GM18861 (cell line): ENCODE measurements around the gene ATAD3B.
"Not testable (repeated sequence)": the region's sequence is repeated elsewhere in the genome, so short reads cannot be mapped to it uniquely, and the experiment has no call there.

Source experiments
- ATAC-seq: cut with Tn5 transposase; IDR thresholded peaks from one replicate; pipeline ENCODE4 v1.9.1; 2021; ENCODE audit not compliant: unreplicated experiment

Gene ATAD3B

GRCh38 chr1:1477206-1477605, 5.6 kb downstream of the ATAD3B start:
- ATAC-seq: no peak

DNA sequence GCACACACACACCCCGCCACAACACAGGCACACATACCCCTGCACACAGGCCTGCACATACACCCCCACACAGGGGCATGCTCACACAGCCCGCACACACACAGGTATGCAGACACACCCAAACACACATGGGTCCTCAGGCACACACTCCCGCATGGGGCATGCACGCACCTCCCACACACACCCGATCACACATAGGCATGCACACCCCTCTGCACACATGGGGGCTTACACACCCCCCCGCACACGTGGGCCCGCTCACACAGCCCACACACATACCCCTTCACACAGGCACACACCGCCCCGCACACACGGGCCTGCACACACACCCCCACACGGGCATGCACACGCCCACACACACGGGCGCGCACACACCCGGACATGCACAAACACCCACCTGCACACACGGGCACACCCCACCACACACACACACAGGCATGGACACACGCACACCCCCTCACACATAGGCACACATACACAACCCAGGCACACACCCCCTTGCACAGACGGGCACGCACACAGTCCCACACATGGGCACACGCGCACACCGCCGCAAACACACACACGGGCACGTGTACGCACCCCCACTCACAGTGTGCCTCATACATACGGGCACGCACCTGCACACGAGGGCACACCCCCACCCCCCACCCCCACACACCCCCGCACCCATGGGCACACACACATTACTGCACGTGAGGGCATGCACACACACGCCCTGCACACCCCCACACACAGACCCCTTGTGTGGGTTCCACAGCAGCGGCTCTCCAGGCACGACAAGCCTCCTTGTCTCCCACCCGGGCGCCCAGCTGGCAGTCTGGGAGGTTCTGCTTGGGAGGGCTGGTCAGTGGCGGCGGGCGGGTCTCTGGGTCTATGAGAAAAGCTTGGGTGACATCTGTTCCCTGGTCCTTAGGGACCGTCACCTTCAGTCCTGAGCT, 8.3 kb downstream of the ATAD3B start:
- no peak for ATAC-seq

DNA sequence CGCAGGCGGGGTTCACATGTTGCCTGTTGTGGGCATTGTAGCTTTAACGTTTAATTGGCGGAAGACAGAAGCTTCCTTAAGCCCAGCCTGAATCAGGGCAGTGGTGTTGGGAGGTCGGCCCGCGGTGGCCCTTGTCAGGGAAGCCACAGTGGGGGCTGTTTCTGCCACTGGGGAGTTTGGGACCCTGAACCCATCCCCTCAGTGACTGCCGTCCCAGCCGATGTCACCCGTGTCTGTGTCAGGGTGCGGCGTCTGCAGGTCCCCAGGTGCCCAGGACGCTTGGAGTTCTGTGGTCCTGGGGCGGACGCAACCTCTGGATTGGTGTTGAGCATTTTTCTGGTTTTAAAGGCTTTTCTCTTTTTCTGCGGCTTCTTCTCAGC, 8.9 kb downstream of the ATAD3B start:
- ATAC-seq: not testable (repeated sequence)

DNA sequence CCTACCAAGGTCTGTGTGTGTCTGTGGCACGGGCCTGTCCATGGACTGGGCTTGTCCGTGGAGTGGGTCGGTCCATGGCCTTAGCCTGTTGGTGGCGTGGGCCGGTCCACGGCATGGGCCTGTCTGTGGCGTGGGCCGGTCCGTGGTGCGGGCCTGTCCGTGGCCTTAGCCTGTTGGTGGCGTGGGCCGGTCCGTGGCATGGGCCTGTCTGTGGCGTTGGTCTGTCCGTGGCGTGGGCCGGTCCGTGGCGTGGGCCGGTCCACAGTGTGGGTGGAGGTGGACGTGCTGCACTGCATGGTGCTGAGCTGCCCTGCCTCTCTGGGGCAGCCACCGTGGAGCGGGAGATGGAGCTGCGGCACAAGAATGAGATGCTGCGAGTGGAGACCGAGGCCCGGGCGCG, 10.2 kb downstream of the ATAD3B start:
- not testable (repeated sequence) for ATAC-seq

DNA sequence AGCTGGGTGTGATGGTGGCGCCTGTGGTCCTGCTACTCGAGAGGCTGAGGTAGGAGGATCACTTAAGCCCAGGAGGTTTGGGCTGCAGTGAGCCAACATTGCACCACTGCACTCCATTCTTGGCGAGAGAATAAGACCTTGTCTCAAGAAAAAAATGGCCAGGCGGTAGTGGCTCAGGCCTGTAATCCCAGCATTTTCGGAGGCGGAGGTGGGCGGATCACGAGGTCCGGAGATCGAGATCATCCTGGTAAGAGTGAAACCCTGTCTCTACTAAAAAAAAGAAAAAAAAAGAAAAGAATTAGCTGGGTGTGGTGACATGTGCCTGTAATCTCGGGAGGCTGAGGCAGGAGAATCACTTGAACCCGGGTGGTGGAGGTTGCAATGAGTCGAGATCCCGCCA, 11.3 kb downstream of the ATAD3B start:
- no peak for ATAC-seq

DNA sequence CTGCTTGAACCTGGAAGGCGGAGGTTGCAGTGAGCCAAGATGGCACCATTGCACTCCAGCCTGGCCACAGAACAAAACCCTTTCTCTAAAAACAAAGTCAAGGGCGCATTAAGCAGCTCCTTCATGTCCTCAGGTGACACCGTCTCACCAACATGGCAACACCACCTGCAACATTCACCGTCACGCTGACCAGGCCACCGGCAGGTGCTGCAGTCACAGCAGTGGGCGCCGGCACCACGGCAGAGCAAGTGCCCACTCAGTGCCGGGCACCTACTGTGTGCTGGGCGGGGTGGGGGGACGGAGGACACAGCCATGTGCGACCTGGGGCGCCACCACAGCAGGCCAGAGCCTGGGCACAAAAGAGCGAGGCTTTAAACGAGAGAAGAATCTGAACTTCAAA, 12.1 kb downstream of the ATAD3B start:
- ATAC-seq: no peak

DNA sequence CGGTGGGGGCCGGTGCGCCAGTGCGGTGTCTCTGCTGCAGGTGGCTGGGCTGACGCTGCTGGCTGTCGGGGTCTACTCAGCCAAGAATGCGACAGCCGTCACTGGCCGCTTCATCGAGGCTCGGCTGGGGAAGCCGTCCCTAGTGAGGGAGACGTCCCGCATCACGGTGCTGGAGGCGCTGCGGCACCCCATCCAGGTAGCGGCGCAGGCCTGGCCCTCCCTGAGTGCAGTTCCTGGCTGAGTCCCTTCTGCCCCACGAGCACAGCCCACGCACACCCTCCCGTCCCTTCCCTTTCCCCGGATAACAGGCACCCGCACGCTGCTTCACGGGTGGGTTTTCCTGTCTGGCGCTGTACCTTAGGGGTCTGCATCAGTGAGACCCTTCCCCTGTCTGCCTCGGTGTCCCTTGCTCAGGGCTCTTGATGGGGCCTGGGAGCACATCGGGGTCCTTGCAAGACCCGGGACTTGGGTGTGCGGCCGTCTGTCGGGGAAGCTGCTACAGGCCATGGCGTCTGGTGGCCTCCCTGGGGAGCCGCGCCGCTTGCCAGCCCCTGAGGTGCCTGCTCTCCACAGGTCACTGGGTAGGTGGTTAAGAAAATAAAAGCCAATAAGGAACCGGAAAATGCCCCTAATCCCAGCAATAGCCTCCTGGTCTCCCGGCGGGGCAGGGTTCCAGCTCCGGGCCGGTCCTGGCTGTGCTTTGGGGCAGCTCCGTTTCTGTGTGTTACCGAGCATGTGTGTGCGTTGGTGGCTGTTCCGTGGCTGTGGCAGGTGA, 13.6 kb downstream of the ATAD3B start:
- ATAC-seq: not testable (repeated sequence)

- ATAC-seq: not testable (repeated sequence)
These were observed 14.3 kb downstream of the ATAD3B start for GRCh38 chr1:1485755-1486317.

DNA sequence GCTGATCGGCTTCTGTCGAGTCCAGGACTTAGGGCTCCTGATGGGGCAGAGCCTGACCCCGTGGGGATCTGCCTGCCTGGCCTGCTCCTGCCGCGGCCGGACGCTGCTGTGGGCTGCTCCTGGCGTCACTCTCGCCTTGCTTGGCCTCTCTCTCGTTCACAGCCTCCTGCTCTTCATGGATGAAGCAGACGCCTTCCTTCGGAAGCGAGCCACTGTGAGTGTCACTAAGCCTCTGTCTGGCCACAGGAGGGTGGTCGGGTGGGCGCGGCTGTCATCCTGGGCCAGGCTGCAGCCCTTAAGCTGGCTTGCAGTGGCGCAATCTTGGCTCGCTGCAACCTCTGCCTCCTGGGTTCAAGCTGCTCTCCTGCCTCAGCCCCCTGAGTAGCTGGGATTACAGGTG, 16.1 kb downstream of the ATAD3B start:
- no peak for ATAC-seq

- no peak for ATAC-seq
These were observed 17.7 kb downstream of the ATAD3B start for GRCh38 chr1:1489231-1489630.

DNA sequence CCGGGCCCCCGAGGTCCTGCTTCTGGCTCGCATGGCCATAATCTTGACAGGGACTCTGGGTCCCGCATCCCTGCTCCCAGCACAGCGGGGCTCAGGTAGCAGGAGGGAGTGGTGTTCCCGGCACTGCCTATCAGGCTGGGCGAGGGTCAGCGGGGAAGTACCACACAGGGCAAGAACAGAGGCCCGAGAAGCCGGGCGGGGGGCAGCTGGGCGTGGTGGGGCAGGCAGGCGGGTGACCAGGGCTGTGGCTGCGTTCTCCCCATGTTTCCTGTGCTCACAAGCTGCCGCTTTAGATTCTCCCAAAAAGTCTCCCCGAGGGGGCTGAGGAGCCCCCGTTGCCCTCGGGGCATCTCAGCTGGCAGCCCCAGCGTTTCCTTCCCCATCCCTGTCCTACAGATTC, 18.3 kb downstream of the ATAD3B start:
- ATAC-seq: no peak

- ATAC-seq: no peak
These were observed 19.2 kb downstream of the ATAD3B start for GRCh38 chr1:1490633-1491230.

- no peak for ATAC-seq
These were observed 20.0 kb downstream of the ATAD3B start for GRCh38 chr1:1491601-1492000.

DNA sequence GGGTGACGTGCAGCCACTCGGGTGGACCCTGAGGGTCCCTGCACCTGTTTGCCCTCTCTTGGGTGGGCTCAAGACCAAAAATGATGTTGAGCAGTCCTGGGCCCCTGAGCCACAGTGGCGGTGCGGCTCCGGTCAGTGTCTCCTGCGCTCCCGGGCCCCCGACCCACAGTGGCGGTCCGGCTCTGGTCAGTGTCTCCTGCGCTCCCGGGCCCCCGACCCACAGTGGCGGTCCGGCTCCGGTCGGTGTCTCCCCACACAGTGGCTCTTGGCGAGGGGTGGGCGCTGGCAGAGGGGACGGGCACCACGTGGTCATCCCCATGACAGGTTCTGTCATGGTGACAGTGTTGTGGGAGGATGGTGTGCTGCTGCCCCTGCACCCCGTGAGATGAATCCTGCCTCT, 22.7 kb downstream of the ATAD3B start:
- not testable (repeated sequence) for ATAC-seq

DNA sequence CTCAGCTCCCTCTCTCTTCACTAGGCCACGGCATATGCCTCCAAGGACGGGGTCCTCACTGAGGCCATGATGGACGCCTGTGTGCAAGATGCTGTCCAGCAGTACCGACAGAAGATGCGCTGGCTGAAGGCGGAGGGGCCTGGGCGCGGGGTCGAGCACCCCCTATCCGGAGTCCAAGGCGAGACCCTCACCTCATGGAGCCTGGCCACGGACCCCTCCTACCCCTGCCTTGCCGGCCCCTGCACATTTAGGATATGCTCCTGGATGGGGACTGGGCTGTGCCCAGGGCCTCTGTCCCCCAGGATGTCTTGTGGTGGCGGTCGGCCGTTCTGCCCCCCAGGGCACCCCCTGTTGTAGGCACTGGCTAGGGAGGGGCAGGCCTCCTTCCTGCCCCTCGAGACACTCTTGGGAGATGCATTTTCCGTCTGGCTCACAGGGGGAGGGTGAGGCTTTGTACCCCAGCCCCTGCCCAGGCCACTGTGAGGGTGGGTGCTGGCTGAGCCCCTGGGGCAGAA, 24.0 kb downstream of the ATAD3B start:
- not testable (repeated sequence) for ATAC-seq

DNA sequence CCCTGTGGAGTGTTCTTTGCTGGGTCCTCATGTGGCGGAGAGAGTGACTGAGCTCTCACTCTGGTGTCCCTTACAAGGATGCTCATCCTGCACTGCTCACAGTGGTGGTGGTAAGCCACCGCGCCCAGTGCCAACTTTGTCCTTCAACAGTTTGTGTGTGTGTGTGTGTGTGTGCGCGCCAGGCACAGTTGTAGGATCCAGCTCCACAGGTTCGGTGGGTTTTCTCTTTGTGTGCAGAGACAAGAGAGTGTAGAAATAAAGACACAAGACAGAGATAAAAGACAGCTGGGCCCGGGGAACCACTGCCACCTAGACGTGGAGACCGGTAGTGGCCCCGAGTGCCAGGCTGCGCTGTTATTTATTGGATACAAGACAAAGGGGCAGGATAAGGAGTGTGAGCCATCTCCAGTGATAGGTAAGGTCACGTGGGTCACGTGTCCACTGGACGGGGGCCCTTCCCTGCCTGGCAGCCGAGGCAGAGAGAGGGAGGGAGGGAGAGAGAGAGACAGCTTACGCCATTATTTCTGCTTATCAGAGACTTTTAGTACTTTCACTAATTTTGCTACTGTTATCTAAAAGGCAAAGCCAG, 33.3 kb downstream of the ATAD3B start:
- not testable (repeated sequence) for ATAC-seq

DNA sequence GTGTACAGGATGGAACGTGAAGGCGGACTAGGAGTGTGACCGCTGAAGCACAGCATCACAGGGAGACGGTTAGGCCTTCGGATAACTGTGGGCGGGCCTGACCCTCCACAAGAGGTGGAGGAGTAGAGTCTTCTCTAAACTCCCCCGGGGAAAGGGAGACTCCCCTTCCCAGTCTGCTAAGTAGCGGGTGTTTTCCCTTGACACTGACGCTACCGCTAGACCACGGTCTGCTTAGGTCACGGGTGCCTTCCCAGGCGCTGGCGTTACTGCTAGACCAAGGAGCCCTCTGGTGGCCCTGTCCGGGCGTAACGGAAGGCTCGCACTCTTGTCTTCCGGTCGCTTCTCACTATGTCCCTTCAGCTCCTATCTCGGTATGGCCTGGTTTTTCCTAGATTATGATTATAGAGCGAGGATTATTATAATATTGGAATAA, 33.8 kb downstream of the ATAD3B start:
- ATAC-seq: not testable (repeated sequence)

DNA sequence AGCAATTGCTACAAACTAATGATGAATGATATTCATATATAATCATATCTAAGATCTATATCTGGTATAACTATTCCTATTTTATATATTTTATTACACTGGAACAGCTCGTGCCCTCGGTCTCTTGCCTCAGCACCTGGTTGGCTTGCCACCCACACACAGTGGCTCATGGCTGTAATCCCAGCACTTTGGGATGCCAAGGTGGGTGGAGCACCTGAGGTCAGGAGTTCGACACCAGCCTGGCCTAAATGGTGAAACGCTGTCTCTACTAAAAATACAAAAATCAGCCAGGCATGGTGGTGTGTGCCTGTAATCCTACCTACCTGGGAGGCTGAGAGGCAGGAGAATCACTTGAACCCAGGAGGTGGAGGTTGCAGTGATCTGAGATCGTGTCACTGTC, 34.2 kb downstream of the ATAD3B start:
- ATAC-seq: not testable (repeated sequence)

- ATAC-seq: no peak
These were observed 35.7 kb downstream of the ATAD3B start for GRCh38 chr1:1507305-1507704.

DNA sequence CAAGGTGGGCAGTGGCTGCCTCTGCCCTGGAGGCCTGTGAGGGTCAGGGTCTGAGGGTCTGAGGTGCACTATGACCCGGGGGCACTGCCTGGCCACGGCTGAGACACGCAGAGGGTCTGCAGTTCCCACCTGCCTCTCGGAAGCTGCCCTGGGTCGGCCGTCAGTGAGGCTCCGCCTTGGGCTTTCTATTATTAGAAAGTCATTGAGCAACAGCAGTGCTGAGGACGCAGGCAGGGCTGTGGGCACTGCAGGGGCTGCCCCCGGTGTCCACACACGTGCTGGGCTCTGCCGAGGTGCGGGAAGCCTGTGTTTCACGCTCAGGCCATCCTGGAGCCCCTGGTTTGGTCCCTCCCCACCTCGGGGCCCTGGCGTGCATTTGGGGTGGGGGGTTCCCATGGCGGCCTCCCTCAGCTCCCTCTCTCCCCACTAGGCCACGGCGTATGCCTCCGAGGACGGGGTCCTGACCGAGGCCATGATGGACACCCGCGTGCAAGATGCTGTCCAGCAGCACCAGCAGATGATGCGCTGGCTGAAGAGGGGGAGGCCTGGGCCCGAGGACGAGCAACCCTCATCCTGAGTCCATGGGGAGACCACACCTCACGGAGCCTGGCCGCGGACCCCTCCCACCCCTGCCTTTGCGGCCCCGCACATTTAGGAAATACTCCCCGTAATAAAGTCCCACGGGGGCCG, 37.4 kb downstream of the ATAD3B start:
- not testable (repeated sequence) for ATAC-seq
